K562 (cell line): ENCODE data around the gene USB1. TPM values are rescaled to one million over a fixed set of nuclear protein-coding genes. Genes with fewer than 3 reads are reported as not detected.

Experiments
- ATAC-seq: fragments of 200-7000 bp; cut with Tn5 transposase; 3 replicates; pipeline ENCODE4 v1.9.1; 2020; ENCODE audit warnings: moderate library complexity
- BruUV-seq: library from RNA; stranded (reverse); fragments of 400-500 nt; replicated peaks from 2 replicates; lab custom pipeline; 2021; lab: Mats Ljungman, UMichigan
- CTCF ChIA-PET: fragments of 300-600 bp; formaldehyde crosslinking; extraction: SDS; loops from one replicate; lab custom pipeline; 2021; ENCODE audit warnings: low intra/inter-chr PET ratio; lab: Yijun Ruan, JAX
- POLR2A ChIA-PET: fragments of 300-600, 350-650 bp; sonication (Branson Sonifier 250); formaldehyde crosslinking; extraction: SDS; loops from one replicate; lab custom pipeline; 2021; ENCODE audit warnings: antibody characterized with exemption, inconsistent platforms; lab: Yijun Ruan, JAX
- DNase-seq, 4 experiments: peaks; one replicate each; pipeline versions ENCODE4 v3.0.0 to v3.0.0-alpha.2; 2011 to 2018; ENCODE audit warnings: low spot score in 3 of 4, mixed read lengths in 3 of 4; ENCODE audit errors: extremely low read depth in 1 of 4
- FAIRE-seq: peaks from 2 replicates; lab custom pipeline; 2011; peaks lifted over from hg19 to GRCh38; lab: Jason Lieb, UNC
- H2AFZ ChIP-seq: 2 replicates; pipeline ENCODE4 v1.6.0; 2011; ENCODE audit warnings: low read depth, low read length, control low read depth, inconsistent platforms
- H3K27ac ChIP-seq: fragments of 200-600 bp; 3 replicates; pipeline ENCODE4 v1.8.0; 2011; ENCODE audit warnings: low read depth, mild to moderate bottlenecking, control low read depth, inconsistent platforms, low read length, moderate library complexity, mixed read lengths; ENCODE audit errors: extremely low read depth
- H3K27me3 ChIP-seq, 2 experiments: fragments of 300-600 bp in 1 of 2; 2 replicates in 1 of 2; 3 replicates in 1 of 2; pipeline versions ENCODE4 v1.6.0 to v1.8.0; 2011; ENCODE audit warnings: inconsistent platforms in 2 of 2, low read length in 2 of 2, mild to moderate bottlenecking in 1 of 2, mixed read lengths in 1 of 2, moderate library complexity in 1 of 2; ENCODE audit not compliant: control insufficient read depth in 2 of 2, insufficient read depth in 2 of 2
- H3K36me3 ChIP-seq: fragments of 300-600 bp; 3 replicates; pipeline ENCODE4 v1.8.0; 2011; ENCODE audit warnings: mild to moderate bottlenecking, low read length, inconsistent platforms; ENCODE audit not compliant: control insufficient read depth, insufficient read depth
- H3K4me1 ChIP-seq, 2 experiments: fragments of 200-600 bp in 1 of 2; replicated peaks in 1 of 2; 2 replicates in 1 of 2; 3 replicates in 1 of 2; pipeline versions ENCODE4 v1.5.1 to v1.8.0; 2011; ENCODE audit warnings: inconsistent platforms in 2 of 2, low read length in 2 of 2, mild to moderate bottlenecking in 1 of 2, mixed read lengths in 1 of 2, moderate library complexity in 1 of 2; ENCODE audit not compliant: control insufficient read depth in 2 of 2, insufficient read depth in 2 of 2
- H3K4me2 ChIP-seq: 2 replicates; pipeline ENCODE4 v1.6.1; 2011; ENCODE audit warnings: low read length, control low read depth, inconsistent platforms, mixed read lengths; ENCODE audit not compliant: insufficient read depth
- H3K4me3 ChIP-seq: fragments of 200-600 bp; sonication (generic), shearing (Covaris generic); 2 replicates; pipeline ENCODE4 v1.5.1; 2016; ENCODE audit warnings: control low read depth, inconsistent platforms
- H3K79me2 ChIP-seq: fragments of 200-600 bp; 3 replicates; pipeline ENCODE4 v1.8.0; 2011; ENCODE audit warnings: low read length, inconsistent platforms; ENCODE audit not compliant: control insufficient read depth, insufficient read depth
- H3K9ac ChIP-seq, 2 experiments: 2 replicates each; pipeline versions ENCODE4 v1.6.0 to v1.6.1; 2011; ENCODE audit warnings: low read depth in 2 of 2, low read length in 2 of 2, control low read depth in 1 of 2, inconsistent platforms in 1 of 2, mild to moderate bottlenecking in 1 of 2, mixed read lengths in 1 of 2; ENCODE audit not compliant: insufficient read depth in 1 of 2
- H3K9me1 ChIP-seq: one replicate; pipeline ENCODE4 v1.6.0; 2011; ENCODE audit warnings: inconsistent platforms, mild to moderate bottlenecking, low read length, moderate library complexity; ENCODE audit not compliant: control insufficient read depth, insufficient read depth
- H3K9me3 ChIP-seq: replicated peaks from 2 replicates; pipeline ENCODE4 v1.5.1; 2011; ENCODE audit warnings: low read depth, low read length, inconsistent platforms; ENCODE audit not compliant: control insufficient read depth, insufficient read depth
- H4K20me1 ChIP-seq: replicated peaks from 2 replicates; pipeline ENCODE4 v1.6.1; 2011; ENCODE audit warnings: low read length, inconsistent platforms, mixed read lengths; ENCODE audit not compliant: control insufficient read depth, insufficient read depth
- ARNT ChIP-seq, 2 experiments: fragments of 450-650 bp; IDR thresholded peaks; 2 replicates each; pipeline ENCODE4 v1.6.1; 2016; ENCODE audit warnings: mild to moderate bottlenecking in 1 of 2
- BRCA1 ChIP-seq, 2 experiments: fragments of 450-650 bp in 1 of 2; sonication (generic) in 1 of 2; formaldehyde crosslinking in 1 of 2; IDR thresholded peaks; 2 replicates each; pipeline versions ENCODE4 v1.5.0 to v1.6.1; 2017 to 2020; ENCODE audit warnings: mild to moderate bottlenecking in 1 of 2, missing genetic modification reagents in 1 of 2
- MTA3 ChIP-seq: fragments of 450-650 bp; formaldehyde crosslinking; IDR thresholded peaks from 2 replicates; pipeline ENCODE4 v1.6.1; 2017; ENCODE audit warnings: mild to moderate bottlenecking, borderline replicate concordance
- NFRKB ChIP-seq: fragments of 450-650 bp; IDR thresholded peaks from 2 replicates; pipeline ENCODE4 v1.6.1; 2016; ENCODE audit warnings: low read depth
- PTTG1 ChIP-seq: fragments of 450-650 bp; IDR thresholded peaks from 2 replicates; pipeline ENCODE4 v1.6.1; 2016; ENCODE audit warnings: low read depth, mild to moderate bottlenecking, missing genetic modification characterization, missing compliant biosample characterization
- RBFOX2 ChIP-seq: fragments of 200-400 bp; formaldehyde crosslinking; IDR thresholded peaks from 2 replicates; pipeline ENCODE4 v1.6.1; 2017; ENCODE audit warnings: low read depth, mild to moderate bottlenecking, low read length, moderate library complexity
- TAF1 ChIP-seq: IDR thresholded peaks from 2 replicates; pipeline ENCODE4 v1.6.1; 2011; ENCODE audit warnings: mild to moderate bottlenecking, low read length, moderate library complexity; ENCODE audit not compliant: insufficient read depth, control insufficient read depth, severe bottlenecking; ENCODE audit errors: extremely low read depth
- TEAD4 ChIP-seq, 2 experiments: sonication (generic) in 1 of 2; formaldehyde crosslinking in 1 of 2; IDR thresholded peaks; 2 replicates each; pipeline versions ENCODE4 v1.6.1 to v1.8.0; 2012 to 2022; ENCODE audit warnings: borderline replicate concordance in 1 of 2, inconsistent platforms in 1 of 2, low read length in 1 of 2, mild to moderate bottlenecking in 1 of 2, missing genetic modification reagents in 1 of 2
- TRIM24 ChIP-seq, 2 experiments: fragments of 450-650 bp; IDR thresholded peaks; 2 replicates each; pipeline ENCODE4 v1.6.1; 2016
- ZNF76 ChIP-seq: fragments of 250-450 bp; sonication (Bioruptor Pico); IDR thresholded peaks from 2 replicates; pipeline ENCODE4 v1.4.0; 2020; ENCODE audit warnings: mild to moderate bottlenecking, moderate library complexity, borderline replicate concordance
- WGBS: fragments of 100-300 bp; shearing (Covaris generic); methylation state at CpG from one replicate; pipeline ENCODE4 v1.1.6; 2016; ENCODE audit warnings: low coverage, mixed read lengths; ENCODE audit not compliant: insufficient coverage; ENCODE audit errors: missing lambda C conversion rate; 5-methylcytosine and 5-hydroxymethylcytosine counted together
- in situ Hi-C: fragments of 300-500 bp; cut with MboI; formaldehyde crosslinking; loops from 4 replicates; pipeline ENCODE4 v1.15.0; 2018; ENCODE audit warnings: inconsistent platforms, mixed read lengths
- intact Hi-C: fragments of 100-400 bp; cut with micrococcal nuclease; formaldehyde crosslinking; loops from 2 replicates; pipeline ENCODE4 v1.14.2; 2022
- polyA plus RNA-seq, 8 experiments: library from polyadenylated mRNA; depleted of rRNA in 4 of 8; stranded (reverse) in 5 of 8; unstranded in 3 of 8; fragments of >200 nt; fragmentation: Nextera tagmentation in 2 of 8; fragmentation: Illumina TruSeq in 1 of 8; extraction: Ambion mirVana in 2 of 8; extraction: Trizol in 1 of 8; gene quantifications; 2 replicates each; pipeline versions ENCODE4 v1.2.1 to v1.2.3, GENCODE V29; 2011 to 2014; ENCODE audit warnings: inconsistent platforms in 1 of 8, missing spikeins in 1 of 8
- total RNA-seq, 7 experiments: library from RNA; depleted of rRNA in 6 of 7; stranded (reverse); fragments of >200 nt in 6 of 7; fragmentation: Illumina TruSeq in 2 of 7; extraction: Trizol in 2 of 7; gene quantifications; 2 replicates each; pipeline versions ENCODE4 v1.2.1 to v1.2.3, GENCODE V29; 2011 to 2021; ENCODE audit warnings: low replicate concordance in 1 of 7
- TF ChIP-seq, protein P1 (sequence below), 2 experiments: fragments of 450-650 bp; IDR thresholded peaks; 2 replicates each; pipeline ENCODE4 v1.6.1; 2016
- TF ChIP-seq, protein P2 (sequence below): fragments of 450-650 bp; formaldehyde crosslinking; IDR thresholded peaks from 2 replicates; pipeline ENCODE4 v1.4.0; 2022; ENCODE audit warnings: missing genetic modification characterization

Gene USB1
- total and polyA plus RNA-seq, 9 of the 15 experiments (the other 6 are each of a cell fraction or from before 2014, with no cell fraction given): 11.6 to 73.6 (median 19.4) TPM

DNA sequence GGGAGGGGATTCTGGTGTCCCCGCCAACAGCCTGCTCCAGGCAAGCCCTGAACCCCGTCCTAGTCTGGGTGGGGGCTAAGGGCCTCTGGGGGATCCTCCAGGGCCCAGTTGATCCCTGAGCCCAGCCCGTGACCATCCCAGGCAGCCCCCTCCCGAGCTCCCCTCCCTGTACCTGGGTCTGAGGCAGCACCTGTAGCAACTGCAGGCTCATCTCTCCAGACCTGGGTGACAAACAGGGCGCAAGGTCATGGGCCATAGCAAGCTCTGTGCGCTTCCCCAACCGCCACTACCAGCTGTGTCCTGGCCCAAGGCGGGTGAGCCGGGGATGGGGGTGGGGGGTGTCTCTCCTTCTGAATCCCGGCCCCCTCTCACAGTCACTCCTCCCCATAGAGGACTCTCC lies 40.9 kb upstream of the USB1 start (continued):
- TF ChIP-seq TEAD4 (IDR thresholded peaks at IDR 0.05; ENCODE audit: low read length): no peak
- no peak for TF ChIP-seq TEAD4 (CRISPR knock-in tag; IDR thresholded peaks at IDR 0.05; ENCODE audit: borderline replicate concordance)
- TF ChIP-seq ZNF76 (CRISPR knock-in tag): no peak
- no peak for TF ChIP-seq BRCA1 (IDR thresholded peaks at IDR 0.05)
- no peak for TF ChIP-seq BRCA1 (CRISPR knock-in tag; IDR thresholded peaks at IDR 0.05)
- TF ChIP-seq ARNT (IDR thresholded peaks at IDR 0.05): no peak

DNA sequence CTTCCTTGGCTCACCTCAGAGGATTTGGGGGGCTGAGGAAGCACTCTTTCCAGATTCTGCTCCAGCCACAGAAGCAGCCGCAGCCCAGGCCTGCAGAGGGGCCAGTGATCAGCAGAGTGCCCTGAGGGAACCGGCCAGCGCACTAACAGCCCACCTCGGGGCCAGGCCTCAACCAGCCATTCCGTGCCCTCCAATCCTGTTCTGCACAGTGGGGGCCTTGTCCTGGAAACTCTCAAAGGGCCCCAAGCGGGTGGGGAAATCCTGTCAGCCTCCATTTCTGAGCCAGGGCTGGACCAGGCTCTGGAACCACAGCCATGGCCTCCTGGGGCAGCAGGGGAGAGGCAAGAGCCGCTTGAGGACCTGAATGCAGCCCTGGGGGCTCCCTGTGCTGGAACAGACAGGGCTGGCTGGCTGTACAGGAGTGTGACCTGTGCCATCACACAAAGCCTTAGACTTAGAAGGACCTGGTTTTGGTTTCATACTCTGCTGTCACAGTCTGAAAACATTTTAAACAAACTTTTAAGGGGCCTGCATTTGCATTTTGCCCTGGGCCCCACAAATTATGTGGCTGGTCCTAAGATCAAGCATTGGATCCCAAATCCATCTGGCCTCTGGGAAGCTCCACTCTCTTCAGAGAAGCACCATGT lies 40.3 kb upstream of the USB1 start:
- H3K36me3 ChIP-seq: no peaks in the 10 kb centered on the region
- no peak overlapping the region for H3K4me3 ChIP-seq
- H4K20me1 ChIP-seq: no peaks in the 10 kb centered on the region
- no peaks in the 10 kb centered on the region for H3K79me2 ChIP-seq
- in situ Hi-C loops: no loop called here
- intact Hi-C loops: no loop called here
- BruUV-seq: no TSS peak
- H3K4me1 ChIP-seq: peaks cover 0 to 18% of the 10 kb centered on the region in 2 experiments; a peak in 3 of 5 replicates
- WGBS: 12% methylated on average over 6 of the region's 7 CpGs
- H3K9ac ChIP-seq: no peak overlapping the region
- POLR2A ChIA-PET: interaction anchor here (0.6 to 0.8 kb wide), 2 partner anchors 8 to 596 kb away, joined by 3 read pairs; no protein-coding TSS in a partner anchor
- no peak for FAIRE-seq
- H2AFZ ChIP-seq: no peak overlapping the region
- H3K27ac ChIP-seq: no peak overlapping the region
- no peaks in the 10 kb centered on the region for H3K9me1 ChIP-seq
- no peak for DNase-seq
- no peaks in the 10 kb centered on the region; a peak in 1 of 5 replicates for H3K27me3 ChIP-seq
- CTCF ChIA-PET: no interaction called here
- H3K9me3 ChIP-seq: no peaks in the 10 kb centered on the region; the same call in 1 of the 2 replicates
- ATAC-seq: no peak
- no peak overlapping the region for H3K4me2 ChIP-seq
- no peak for TF ChIP-seq PTTG1 (tag)
- TF ChIP-seq RBFOX2: no peak
- TF ChIP-seq TRIM24 (IDR thresholded peaks at IDR 0.05): no peak
- TF ChIP-seq NFRKB: no peak
- TF ChIP-seq, protein P1, sequence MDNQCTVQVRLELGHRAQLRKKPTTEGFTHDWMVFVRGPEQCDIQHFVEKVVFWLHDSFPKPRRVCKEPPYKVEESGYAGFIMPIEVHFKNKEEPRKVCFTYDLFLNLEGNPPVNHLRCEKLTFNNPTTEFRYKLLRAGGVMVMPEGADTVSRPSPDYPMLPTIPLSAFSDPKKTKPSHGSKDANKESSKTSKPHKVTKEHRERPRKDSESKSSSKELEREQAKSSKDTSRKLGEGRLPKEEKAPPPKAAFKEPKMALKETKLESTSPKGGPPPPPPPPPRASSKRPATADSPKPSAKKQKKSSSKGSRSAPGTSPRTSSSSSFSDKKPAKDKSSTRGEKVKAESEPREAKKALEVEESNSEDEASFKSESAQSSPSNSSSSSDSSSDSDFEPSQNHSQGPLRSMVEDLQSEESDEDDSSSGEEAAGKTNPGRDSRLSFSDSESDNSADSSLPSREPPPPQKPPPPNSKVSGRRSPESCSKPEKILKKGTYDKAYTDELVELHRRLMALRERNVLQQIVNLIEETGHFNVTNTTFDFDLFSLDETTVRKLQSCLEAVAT (IDR thresholded peaks at IDR 0.05): no peak
- TF ChIP-seq BRCA1 (IDR thresholded peaks at IDR 0.05): no peak
- TF ChIP-seq BRCA1 (CRISPR knock-in tag; IDR thresholded peaks at IDR 0.05): no peak
- no peak for TF ChIP-seq MTA3
- no peak for TF ChIP-seq TAF1
- TF ChIP-seq, protein P2, sequence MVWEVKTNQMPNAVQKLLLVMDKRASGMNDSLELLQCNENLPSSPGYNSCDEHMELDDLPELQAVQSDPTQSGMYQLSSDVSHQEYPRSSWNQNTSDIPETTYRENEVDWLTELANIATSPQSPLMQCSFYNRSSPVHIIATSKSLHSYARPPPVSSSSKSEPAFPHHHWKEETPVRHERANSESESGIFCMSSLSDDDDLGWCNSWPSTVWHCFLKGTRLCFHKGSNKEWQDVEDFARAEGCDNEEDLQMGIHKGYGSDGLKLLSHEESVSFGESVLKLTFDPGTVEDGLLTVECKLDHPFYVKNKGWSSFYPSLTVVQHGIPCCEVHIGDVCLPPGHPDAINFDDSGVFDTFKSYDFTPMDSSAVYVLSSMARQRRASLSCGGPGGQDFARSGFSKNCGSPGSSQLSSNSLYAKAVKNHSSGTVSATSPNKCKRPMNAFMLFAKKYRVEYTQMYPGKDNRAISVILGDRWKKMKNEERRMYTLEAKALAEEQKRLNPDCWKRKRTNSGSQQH: no peak
- no peak for TF ChIP-seq TEAD4 (IDR thresholded peaks at IDR 0.05; ENCODE audit: low read length)
- TF ChIP-seq TEAD4 (CRISPR knock-in tag; IDR thresholded peaks at IDR 0.05; ENCODE audit: borderline replicate concordance): no peak
